ENCODE measurements around the gene HCN2. TPM values are rescaled to one million over a fixed set of nuclear protein-coding genes. Genes with fewer than 3 reads are reported as not detected.
"Not testable (repeated sequence)": the region's sequence is repeated elsewhere in the genome, so short reads cannot be mapped to it uniquely, and the experiment has no call there.

HCN2 gene
- total and polyA plus RNA-seq, 9 of the 15 experiments (the other 6 are each of a cell fraction or from before 2014, with no cell fraction given) = 0.29 to 4.2 (median 0.82) TPM; not detected in 2

- TF ChIP-seq, protein P1, sequence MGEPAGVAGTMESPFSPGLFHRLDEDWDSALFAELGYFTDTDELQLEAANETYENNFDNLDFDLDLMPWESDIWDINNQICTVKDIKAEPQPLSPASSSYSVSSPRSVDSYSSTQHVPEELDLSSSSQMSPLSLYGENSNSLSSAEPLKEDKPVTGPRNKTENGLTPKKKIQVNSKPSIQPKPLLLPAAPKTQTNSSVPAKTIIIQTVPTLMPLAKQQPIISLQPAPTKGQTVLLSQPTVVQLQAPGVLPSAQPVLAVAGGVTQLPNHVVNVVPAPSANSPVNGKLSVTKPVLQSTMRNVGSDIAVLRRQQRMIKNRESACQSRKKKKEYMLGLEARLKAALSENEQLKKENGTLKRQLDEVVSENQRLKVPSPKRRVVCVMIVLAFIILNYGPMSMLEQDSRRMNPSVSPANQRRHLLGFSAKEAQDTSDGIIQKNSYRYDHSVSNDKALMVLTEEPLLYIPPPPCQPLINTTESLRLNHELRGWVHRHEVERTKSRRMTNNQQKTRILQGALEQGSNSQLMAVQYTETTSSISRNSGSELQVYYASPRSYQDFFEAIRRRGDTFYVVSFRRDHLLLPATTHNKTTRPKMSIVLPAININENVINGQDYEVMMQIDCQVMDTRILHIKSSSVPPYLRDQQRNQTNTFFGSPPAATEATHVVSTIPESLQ (CRISPR knock-in tag; IDR thresholded peaks at IDR 0.05) = no peak
- no peak for TF ChIP-seq HDAC6 (IDR thresholded peaks at IDR 0.05; ENCODE audit: low read depth, low read length)
Observed at GRCh38 chr19:602391-603301, 13.0 kb downstream of the HCN2 start (continued).

GRCh38 chr19:603302-603639 lies 13.6 kb downstream of the HCN2 start:
- WGBS (ENCODE audit: insufficient coverage, low coverage, missing lambda C conversion rate) = 86% methylated on average over 8 of the region's 13 CpGs
- not testable (repeated sequence) for H3K9me1 ChIP-seq (ENCODE audit: control insufficient read depth, insufficient read depth, low read length)

More at GRCh38 chr19:603302-603639, 13.6 kb downstream of the HCN2 start:
- in situ Hi-C loops (cut with MboI); H3K4me2 ChIP-seq (ENCODE audit: insufficient read depth, low read length); ATAC-seq; intact Hi-C loops (cut with micrococcal nuclease); H3K4me3 ChIP-seq; H3K27me3 ChIP-seq (ENCODE audit: control insufficient read depth in 2 of 2, insufficient read depth in 2 of 2, low read length in 2 of 2); BruUV-seq (replicated peaks); H2AFZ ChIP-seq (ENCODE audit: low read depth, low read length); H3K79me2 ChIP-seq (ENCODE audit: control insufficient read depth, insufficient read depth, low read length); FAIRE-seq; H3K9me3 ChIP-seq (replicated peaks; ENCODE audit: control insufficient read depth, insufficient read depth, low read depth, low read length); H3K27ac ChIP-seq (ENCODE audit: extremely low read depth, low read depth, low read length); H4K20me1 ChIP-seq (replicated peaks; ENCODE audit: control insufficient read depth, insufficient read depth, low read length); DNase-seq (ENCODE audit: extremely low read depth in 1 of 4, low spot score in 3 of 4); H3K9ac ChIP-seq (ENCODE audit: insufficient read depth in 1 of 2, low read depth in 2 of 2, low read length in 2 of 2); CTCF ChIA-PET (ENCODE audit: low intra/inter-chr PET ratio); POLR2A ChIA-PET; H3K36me3 ChIP-seq (ENCODE audit: control insufficient read depth, insufficient read depth, low read length): not testable (repeated sequence)
- H3K4me1 ChIP-seq (replicated peaks in 1 of 2; ENCODE audit: control insufficient read depth in 2 of 2, insufficient read depth in 2 of 2, low read length in 2 of 2) = peaks cover 0 to 44% of the 10 kb centered on the region in 2 experiments; a peak in 2 of 5 replicates
